Measurements from ENCODE around the gene RPLP2. TPM values are rescaled to one million over a fixed set of nuclear protein-coding genes. Genes with fewer than 3 reads are reported as not detected.

The RPLP2 gene
- polyA plus RNA-seq, 1 of the 3 experiments (the other 2 are of a cell fraction): 799 TPM

- Histone ChIP-seq H4K20me1 (ENCODE audit: insufficient read depth) (no peaks in the 10 kb centered on the region), H3K27ac (ENCODE audit: low read depth in 2 of 2, low read length in 1 of 2) (no peak overlapping the region), H3K9me2 (no peaks in the 10 kb centered on the region), H3K36me3 (replicated peaks in 1 of 2; ENCODE audit: control insufficient read depth in 1 of 2, insufficient read depth in 2 of 2, low read length in 1 of 2) (peaks cover 0 to 13% of the 10 kb centered on the region in 2 experiments), H3F3A (replicated peaks; ENCODE audit: insufficient read depth) (peaks cover 21% of the 10 kb centered on the region), H3K4me1 (ENCODE audit: control insufficient read depth in 1 of 2, insufficient read depth in 2 of 2, low read depth in 1 of 2, low read length in 1 of 2) (peaks cover 9 to 20% of the 10 kb centered on the region in 2 experiments; a peak in 3 of 4 replicates), H3K27me3 (ENCODE audit: insufficient read depth) (no peaks in the 10 kb centered on the region), H3K4me3 (ENCODE audit: low read depth in 2 of 2, low read length in 1 of 2) (no peak overlapping the region), H3K9me3 (no peaks in the 10 kb centered on the region), H3K4me2 (no peak overlapping the region), H3K9ac (no peak overlapping the region), H3K79me2 (ENCODE audit: insufficient read depth) (no peaks in the 10 kb centered on the region), H2AFZ (ENCODE audit: low read depth) (no peak overlapping the region)
- 94% methylated on average over 5 of the region's 24 CpGs for WGBS (ENCODE audit: low lambda C conversion rate)
- DNase-seq: no peak
- TF ChIP-seq MEF2A (IDR thresholded peaks at IDR 0.05; ENCODE audit: borderline replicate concordance, low read depth) (no peak), YY1 (IDR thresholded peaks at IDR 0.05; ENCODE audit: low read depth) (no peak), IRF3 (IDR thresholded peaks at IDR 0.05; ENCODE audit: low read depth, low read length) (no peak), SIN3A (IDR thresholded peaks at IDR 0.05; ENCODE audit: borderline replicate concordance, low read depth, low read length) (no peak), ELF1 (IDR thresholded peaks at IDR 0.05) (no peak), NRF1 (IDR thresholded peaks at IDR 0.05; ENCODE audit: low read depth, low read length) (no peak), TEAD4 (IDR thresholded peaks at IDR 0.05; ENCODE audit: borderline replicate concordance, insufficient read depth) (no peak), REST (IDR thresholded peaks at IDR 0.05; ENCODE audit: low read depth, low read length) (no peak), CHD2 (IDR thresholded peaks at IDR 0.05; ENCODE audit: low read length, partially characterized antibody) (no peak), USF1 (IDR thresholded peaks at IDR 0.05; ENCODE audit: borderline replicate concordance, low read depth) (no peak), RXRA (IDR thresholded peaks at IDR 0.05; ENCODE audit: borderline replicate concordance, low read depth) (no peak), RAD21 (IDR thresholded peaks at IDR 0.05; ENCODE audit: low read length) (no peak), PBX3 (IDR thresholded peaks at IDR 0.05) (no peak), CTCF (IDR thresholded peaks at IDR 0.05) (no peak)
- ChIA-PET POLR2A (interaction anchor here (1.2 kb wide), 1 partner anchor 10 kb away, joined by 4 read pairs; the partner anchor contains the start of gene GATD1), CTCF (no interaction called here)
Measured at GRCh38 chr11:787084-787675, 22.6 kb upstream of the RPLP2 start.
